Esophagus squamous epithelium (tissue), 5 donors: ENCODE results near the gene UACA. TPM values are rescaled to one million over a fixed set of nuclear protein-coding genes. Genes with fewer than 3 reads are reported as not detected.
"Not testable (repeated sequence)": the region's sequence is repeated elsewhere in the genome, so short reads cannot be mapped to it uniquely, and the experiment has no call there.

ENCODE experiments used
- DNase-seq: peaks from one replicate; lab custom pipeline; 2025; lab: John Stamatoyannopoulos, UW
- H3K27ac ChIP-seq, 4 donors: fragments of 200-600 bp; sonication (generic); one replicate each; pipeline ENCODE4 v1.5.1; 2016 to 2019; ENCODE audit warnings: mild to moderate bottlenecking in 1 of 4
- H3K27me3 ChIP-seq, 4 donors: fragments of 200-600 bp; sonication (generic); 1 replicate in 3 of 4; 2 replicates in 1 of 4; pipeline versions ENCODE4 v1.5.1 to v1.6.0; 2017 to 2021; ENCODE audit warnings: antibody characterized with exemption in 1 of 4
- H3K36me3 ChIP-seq, 3 donors: fragments of 200-600 bp; sonication (generic); one replicate each; pipeline ENCODE4 v1.5.1; 2016 to 2019
- H3K4me1 ChIP-seq, 3 donors: fragments of 200-600 bp; sonication (generic); one replicate each; pipeline ENCODE4 v1.5.1; 2017 to 2019
- H3K4me3 ChIP-seq, 4 donors: fragments of 200-600 bp; sonication (generic); 1 replicate in 3 of 4; 2 replicates in 1 of 4; pipeline ENCODE4 v1.5.1; 2016 to 2019; ENCODE audit warnings: mild to moderate bottlenecking in 2 of 4, moderate library complexity in 1 of 4
- H3K9me3 ChIP-seq, 3 donors: fragments of 200-600 bp; sonication (generic); one replicate each; pipeline ENCODE4 v1.5.1; 2016 to 2019
- POLR2A ChIP-seq, 4 donors: fragments of 450-650 bp; IDR thresholded peaks; one replicate each; pipeline ENCODE4 v1.6.1; 2017; ENCODE audit warnings: antibody characterized with exemption in 4 of 4, mild to moderate bottlenecking in 4 of 4, moderate library complexity in 3 of 4
- WGBS, 2 donors: methylation state at CpG; one replicate each; pipeline ENCODE4 v1.1.5; 2018; 5-methylcytosine and 5-hydroxymethylcytosine counted together
- intact Hi-C: fragments of 100-400 bp; cut with DNase I; formaldehyde crosslinking; loops from one replicate; pipeline ENCODE4 v1.15.0; 2022
- total RNA-seq, 4 donors: library from RNA; depleted of rRNA; stranded (reverse); fragments of >200 nt; gene quantifications; one replicate each; pipeline ENCODE4 v1.1.0, GENCODE V29; 2016
- TF ChIP-seq, protein P1 (sequence below), 6 experiments: fragments of 450-650 bp in 4 of 6; fragments of 200-600 bp in 2 of 6; sonication (generic) in 2 of 6; IDR thresholded peaks; one replicate each; pipeline ENCODE4 v1.5.1; 2016 to 2019; ENCODE audit warnings: antibody characterized with exemption in 6 of 6, mild to moderate bottlenecking in 4 of 6, moderate library complexity in 4 of 6
- donor health status: DM: yes; HTN: yes; CAD: no.

UACA gene
- total RNA-seq, 4 donors from 2014 or later, result 18.3 to 55.3 (median 29.8) TPM

DNA sequence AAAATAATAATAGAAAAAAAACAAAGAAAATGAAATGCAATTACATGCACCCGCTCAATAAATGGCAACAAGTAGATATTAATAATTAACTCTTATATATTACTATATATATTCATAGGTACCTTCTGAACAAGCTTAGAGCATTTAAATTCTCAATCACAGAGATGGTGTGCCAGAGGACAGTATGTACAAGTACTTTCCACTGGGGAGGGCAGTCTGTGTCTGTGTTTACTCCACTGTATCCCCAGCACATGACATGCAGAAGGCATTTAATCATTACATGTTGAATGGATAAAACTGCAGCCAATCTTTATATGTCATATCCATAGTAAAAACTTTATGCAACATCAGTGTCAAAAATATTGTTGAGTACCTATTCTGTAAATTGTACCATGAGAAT, 97.8 kb downstream of the UACA start:
- intact Hi-C loops, result no loop called here
- Histone ChIP-seq H3K9me3 (no peaks in the 10 kb centered on the region), H3K36me3 (peaks cover 0 to 65% (median 3%) of the 10 kb centered on the region in 3 donors), H3K4me1 (peaks cover 0 to 4% (median 0%) of the 10 kb centered on the region in 3 donors), H3K27ac (no peak overlapping the region), H3K4me3 (no peak overlapping the region), H3K27me3 (no peaks in the 10 kb centered on the region)
- DNase-seq, result no peak
- 88 to 92% methylated on average over 1 of the region's 1 CpG for WGBS, 2 donors
- TF ChIP-seq POLR2A (IDR thresholded peaks at IDR 0.05), result no peak
- TF ChIP-seq, protein P1, sequence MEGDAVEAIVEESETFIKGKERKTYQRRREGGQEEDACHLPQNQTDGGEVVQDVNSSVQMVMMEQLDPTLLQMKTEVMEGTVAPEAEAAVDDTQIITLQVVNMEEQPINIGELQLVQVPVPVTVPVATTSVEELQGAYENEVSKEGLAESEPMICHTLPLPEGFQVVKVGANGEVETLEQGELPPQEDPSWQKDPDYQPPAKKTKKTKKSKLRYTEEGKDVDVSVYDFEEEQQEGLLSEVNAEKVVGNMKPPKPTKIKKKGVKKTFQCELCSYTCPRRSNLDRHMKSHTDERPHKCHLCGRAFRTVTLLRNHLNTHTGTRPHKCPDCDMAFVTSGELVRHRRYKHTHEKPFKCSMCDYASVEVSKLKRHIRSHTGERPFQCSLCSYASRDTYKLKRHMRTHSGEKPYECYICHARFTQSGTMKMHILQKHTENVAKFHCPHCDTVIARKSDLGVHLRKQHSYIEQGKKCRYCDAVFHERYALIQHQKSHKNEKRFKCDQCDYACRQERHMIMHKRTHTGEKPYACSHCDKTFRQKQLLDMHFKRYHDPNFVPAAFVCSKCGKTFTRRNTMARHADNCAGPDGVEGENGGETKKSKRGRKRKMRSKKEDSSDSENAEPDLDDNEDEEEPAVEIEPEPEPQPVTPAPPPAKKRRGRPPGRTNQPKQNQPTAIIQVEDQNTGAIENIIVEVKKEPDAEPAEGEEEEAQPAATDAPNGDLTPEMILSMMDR (IDR thresholded peaks at IDR 0.05), result no peak

DNA sequence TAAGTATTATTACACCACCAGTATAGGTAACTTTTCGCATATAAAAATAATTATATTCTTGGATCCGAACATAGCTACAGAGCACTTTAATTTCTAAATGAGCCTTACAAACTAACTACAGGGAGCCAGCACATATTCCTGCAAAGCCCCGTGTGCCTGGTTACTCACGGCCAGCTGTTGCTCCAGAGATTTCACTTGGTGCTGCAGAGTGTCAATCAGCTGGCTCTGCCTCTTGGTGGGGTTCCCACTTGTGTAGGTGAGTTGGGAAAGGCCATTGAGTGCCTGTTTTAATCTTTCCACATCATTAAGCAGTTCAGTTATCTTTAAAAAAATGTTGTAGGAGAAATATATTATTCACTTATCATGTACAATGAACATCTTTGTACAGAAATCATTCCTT, 98.9 kb downstream of the UACA start:
- intact Hi-C loops, result no loop called here
- H3K4me1 ChIP-seq, result peaks cover 0 to 4% (median 0%) of the 10 kb centered on the region in 3 donors
- TF ChIP-seq, protein P1 (IDR thresholded peaks at IDR 0.05), result no peak
- TF ChIP-seq POLR2A (IDR thresholded peaks at IDR 0.05), result no peak
- no peak for DNase-seq
- WGBS, 2 donors, result 91 to 96% methylated on average over 4 of the region's 4 CpGs
- no peaks in the 10 kb centered on the region for H3K9me3 ChIP-seq
- H3K27me3 ChIP-seq, result no peaks in the 10 kb centered on the region
- H3K4me3 ChIP-seq, result no peak overlapping the region
- peaks cover 0 to 64% (median 3%) of the 10 kb centered on the region in 3 donors for H3K36me3 ChIP-seq
- H3K27ac ChIP-seq, result no peak overlapping the region

DNA sequence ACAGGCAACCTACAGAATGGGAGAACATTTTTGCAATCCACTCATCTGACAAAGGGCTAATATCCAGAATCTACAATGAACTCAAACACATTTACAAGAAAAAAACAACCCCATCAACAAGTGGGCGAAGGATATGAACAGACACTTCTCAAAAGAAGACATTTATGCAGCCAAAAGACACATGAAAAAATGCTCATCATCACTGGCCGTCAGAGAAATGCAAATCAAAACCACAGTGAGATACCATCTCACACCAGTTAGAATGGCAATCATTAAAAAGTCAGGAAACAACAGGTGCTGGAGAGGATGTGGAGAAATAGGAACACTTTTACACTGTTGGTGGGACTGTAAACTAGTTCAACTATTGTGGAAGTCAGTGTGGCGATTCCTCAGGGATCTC, 100.3 kb downstream of the UACA start:
- H3K27me3 ChIP-seq, H3K4me1 ChIP-seq, H3K27ac ChIP-seq, H3K9me3 ChIP-seq, DNase-seq, intact Hi-C loops, H3K4me3 ChIP-seq: not testable (repeated sequence)
- H3K36me3 ChIP-seq, result peaks cover 0 to 59% (median 3%) of the 10 kb centered on the region in 3 donors
- 77 to 100% methylated on average over 2 to 3 of the region's 3 CpGs for WGBS, 2 donors

DNA sequence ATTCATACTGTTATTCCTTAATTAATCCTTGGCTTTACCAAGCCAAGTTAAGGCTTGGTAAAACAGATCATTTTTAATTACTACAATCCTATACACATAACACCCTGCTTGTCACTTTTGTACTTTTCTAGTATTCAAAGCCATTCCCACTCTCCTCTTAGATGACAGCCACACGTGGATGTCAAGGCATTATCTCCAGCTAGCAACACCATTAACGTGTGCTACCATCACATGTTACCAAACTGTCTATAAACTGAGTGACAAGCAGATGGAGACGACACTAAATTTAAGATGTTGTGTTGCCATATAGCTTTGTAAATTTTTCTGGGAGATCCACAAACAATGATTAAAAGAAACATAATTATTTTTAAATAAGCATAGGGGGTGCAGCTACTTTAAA, 103.7 kb downstream of the UACA start:
- Histone ChIP-seq H3K4me3 (no peak overlapping the region), H3K4me1 (no peaks in the 10 kb centered on the region), H3K27ac (no peak overlapping the region), H3K9me3 (no peaks in the 10 kb centered on the region), H3K27me3 (no peaks in the 10 kb centered on the region), H3K36me3 (peaks cover 0 to 71% (median 3%) of the 10 kb centered on the region in 3 donors)
- 81 to 89% methylated on average over 3 of the region's 3 CpGs for whole genome bisulfite sequencing, 2 donors
- DNase-seq, result no peak
- intact Hi-C loops, result no loop called here
- TF ChIP-seq POLR2A (IDR thresholded peaks at IDR 0.05), result no peak
- TF ChIP-seq, protein P1 (IDR thresholded peaks at IDR 0.05), result no peak

DNA sequence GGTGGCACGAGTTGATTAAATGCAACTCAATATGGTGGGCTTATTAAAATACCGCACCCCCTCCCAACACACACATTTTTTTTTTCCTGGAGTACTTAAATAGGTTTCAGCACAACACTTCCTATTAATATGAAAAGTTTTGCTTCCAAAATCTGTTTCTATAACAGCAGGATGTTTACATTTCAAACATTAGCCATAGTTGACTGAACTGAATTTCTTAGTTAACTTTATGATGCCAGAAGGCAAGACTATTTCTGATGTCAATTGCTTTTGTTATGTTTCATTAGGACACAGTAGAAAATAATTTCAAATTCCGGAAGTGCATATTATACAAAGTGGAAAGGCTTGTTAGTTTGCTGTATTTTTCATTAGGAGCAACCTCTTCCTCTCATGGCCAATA, 104.7 kb downstream of the UACA start:
- no peaks in the 10 kb centered on the region for H3K9me3 ChIP-seq
- TF ChIP-seq, protein P1 (IDR thresholded peaks at IDR 0.05), result no peak
- TF ChIP-seq POLR2A (IDR thresholded peaks at IDR 0.05), result no peak
- no peak overlapping the region for H3K4me3 ChIP-seq
- H3K27me3 ChIP-seq, result no peaks in the 10 kb centered on the region
- no peaks in the 10 kb centered on the region for H3K4me1 ChIP-seq
- H3K36me3 ChIP-seq, result peaks cover 0 to 71% (median 0%) of the 10 kb centered on the region in 3 donors
- no peak for DNase-seq
- intact Hi-C loops, result no loop called here
- WGBS, 2 donors, result 78 to 81% methylated on average over 3 of the region's 3 CpGs
- no peak overlapping the region for H3K27ac ChIP-seq

DNA sequence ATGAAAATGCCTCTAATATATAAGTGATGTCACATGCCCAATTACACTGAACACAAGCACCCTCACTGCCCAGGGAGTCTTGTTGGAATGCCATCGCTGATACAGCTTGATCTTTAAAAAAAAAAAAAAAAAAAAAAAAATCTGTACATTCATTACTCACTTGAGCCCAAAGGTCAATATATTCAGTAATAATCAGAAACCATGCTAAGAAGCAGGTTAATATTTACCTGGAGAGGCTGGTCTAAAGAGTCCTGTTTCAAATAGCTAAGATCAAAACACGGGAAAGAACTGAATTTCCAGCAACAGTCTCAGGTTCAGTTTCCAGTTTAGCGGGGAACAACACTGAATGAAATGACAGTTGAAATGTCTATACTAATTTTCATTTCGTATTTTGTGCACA, 109.9 kb downstream of the UACA start:
- no peaks in the 10 kb centered on the region for H3K27me3 ChIP-seq
- H3K4me1 ChIP-seq, result peaks cover 0 to 7% (median 0%) of the 10 kb centered on the region in 3 donors
- no peak overlapping the region for H3K27ac ChIP-seq
- no peak overlapping the region for H3K4me3 ChIP-seq
- no peaks in the 10 kb centered on the region for H3K9me3 ChIP-seq
- TF ChIP-seq, protein P1 (IDR thresholded peaks at IDR 0.05), result no peak
- no peak for TF ChIP-seq POLR2A (IDR thresholded peaks at IDR 0.05)
- 88 to 90% methylated on average over 4 of the region's 4 CpGs for WGBS, 2 donors
- intact Hi-C loops, result no loop called here
- H3K36me3 ChIP-seq, result peaks cover 0 to 48% (median 0%) of the 10 kb centered on the region in 3 donors
- DNase-seq, result no peak
